Measurements from ENCODE around the gene TMPRSS6.

TMPRSS6 gene

GRCh38 chr22:37024339-37025157, 85.0 kb downstream of the TMPRSS6 start:
- no peak for DNase-seq

DNA sequence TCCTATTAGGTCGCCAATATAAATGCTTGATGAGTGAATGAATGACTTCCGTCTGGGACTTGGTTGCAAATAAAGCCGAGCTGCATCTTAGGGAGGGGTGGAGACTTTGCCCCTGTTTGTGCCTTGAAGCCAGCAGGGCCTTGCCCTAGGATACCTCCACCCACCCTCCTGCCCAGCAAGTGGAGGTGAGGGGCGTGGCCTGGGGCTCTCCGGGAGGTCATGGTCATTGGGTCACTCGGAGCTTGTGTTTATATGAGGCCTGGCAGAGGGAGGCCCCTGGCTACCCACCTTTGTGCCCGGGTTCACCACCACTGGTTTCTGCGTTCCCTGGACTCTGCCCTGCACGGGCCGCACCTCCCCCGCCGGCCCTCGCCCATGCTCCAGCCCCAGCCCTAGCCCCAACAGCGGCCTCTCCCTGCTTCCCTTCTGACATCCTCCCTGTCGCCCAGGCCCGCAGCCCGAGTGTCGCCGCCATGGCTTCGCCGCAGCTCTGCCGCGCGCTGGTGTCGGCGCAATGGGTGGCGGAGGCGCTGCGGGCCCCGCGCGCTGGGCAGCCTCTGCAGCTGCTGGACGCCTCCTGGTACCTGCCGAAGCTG, 85.7 kb downstream of the TMPRSS6 start:
- DNase-seq: no peak

- no peak for DNase-seq
Measured at GRCh38 chr22:37022483-37023337, 86.8 kb downstream of the TMPRSS6 start.

DNA sequence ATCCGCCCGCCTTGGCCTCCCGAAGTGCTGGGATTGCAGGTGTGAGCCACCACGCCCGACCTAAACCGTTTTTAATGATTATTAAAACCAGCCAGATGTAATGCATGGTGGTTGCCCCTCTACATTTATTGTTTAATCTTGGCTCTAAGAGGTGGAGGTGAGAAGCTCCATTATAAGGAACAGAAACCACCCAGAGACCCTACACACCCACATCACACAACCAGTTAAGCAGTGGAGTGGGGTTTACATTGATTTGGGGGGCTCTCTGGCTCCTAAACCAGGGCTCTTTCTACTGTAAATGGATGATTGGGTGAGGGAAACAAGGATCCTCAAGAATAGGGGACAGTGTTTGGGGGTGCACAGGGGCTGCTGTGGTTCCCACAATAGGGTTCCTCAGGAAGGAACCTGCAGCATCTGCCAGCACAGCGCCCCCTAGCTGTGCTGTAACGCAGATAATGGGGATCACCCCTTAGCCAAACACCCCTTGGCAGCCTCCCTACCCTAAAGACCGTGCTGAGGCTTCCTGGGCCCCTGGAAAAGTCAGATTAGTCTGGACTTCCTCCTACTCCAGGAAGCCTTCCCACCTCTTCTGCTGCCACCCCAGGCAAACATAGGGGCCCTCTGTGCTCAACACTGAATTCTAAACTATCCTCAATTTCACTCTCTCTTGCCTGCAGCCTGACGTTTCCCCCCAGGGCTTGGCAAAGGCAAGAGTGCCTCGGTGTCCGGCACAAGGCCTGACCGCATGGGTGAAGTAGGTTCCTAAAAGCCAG, 87.6 kb downstream of the TMPRSS6 start:
- no peak for DNase-seq

DNA sequence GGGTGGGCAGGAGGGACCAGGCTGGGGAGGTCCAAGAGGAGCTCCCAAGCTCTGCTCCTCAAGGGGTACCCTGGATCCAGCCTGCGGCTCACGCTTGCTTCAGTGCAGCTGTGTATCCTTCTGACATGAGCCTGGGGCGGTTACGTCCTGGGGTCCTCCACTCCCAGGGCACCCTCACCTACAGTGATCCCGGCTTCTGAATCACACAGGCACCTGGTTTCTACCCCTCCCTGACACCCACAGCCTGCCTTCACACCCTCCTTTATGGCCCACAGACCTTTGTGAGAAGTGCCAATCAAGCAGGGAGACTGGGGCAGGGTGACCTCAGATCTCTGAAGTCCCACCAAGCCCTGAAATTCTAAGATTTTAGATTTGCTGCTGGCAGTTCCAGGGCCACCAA, 88.5 kb downstream of the TMPRSS6 start:
- DNase-seq: no peak

DNA sequence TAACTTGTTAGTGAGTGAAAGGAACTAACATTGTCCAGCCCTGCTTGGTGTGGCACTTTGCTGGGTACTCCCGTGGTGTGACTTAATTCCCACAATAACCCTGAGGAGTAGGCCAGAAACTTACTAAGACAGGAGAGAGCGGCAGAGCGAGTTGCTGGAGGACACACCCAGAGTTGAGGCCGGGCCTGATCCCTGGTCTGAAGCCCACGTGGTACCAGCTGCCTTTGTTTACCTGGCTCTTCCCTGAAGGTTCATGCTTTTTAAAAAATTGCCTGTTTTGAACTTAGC, 89.4 kb downstream of the TMPRSS6 start:
- DNase-seq: no peak

DNA sequence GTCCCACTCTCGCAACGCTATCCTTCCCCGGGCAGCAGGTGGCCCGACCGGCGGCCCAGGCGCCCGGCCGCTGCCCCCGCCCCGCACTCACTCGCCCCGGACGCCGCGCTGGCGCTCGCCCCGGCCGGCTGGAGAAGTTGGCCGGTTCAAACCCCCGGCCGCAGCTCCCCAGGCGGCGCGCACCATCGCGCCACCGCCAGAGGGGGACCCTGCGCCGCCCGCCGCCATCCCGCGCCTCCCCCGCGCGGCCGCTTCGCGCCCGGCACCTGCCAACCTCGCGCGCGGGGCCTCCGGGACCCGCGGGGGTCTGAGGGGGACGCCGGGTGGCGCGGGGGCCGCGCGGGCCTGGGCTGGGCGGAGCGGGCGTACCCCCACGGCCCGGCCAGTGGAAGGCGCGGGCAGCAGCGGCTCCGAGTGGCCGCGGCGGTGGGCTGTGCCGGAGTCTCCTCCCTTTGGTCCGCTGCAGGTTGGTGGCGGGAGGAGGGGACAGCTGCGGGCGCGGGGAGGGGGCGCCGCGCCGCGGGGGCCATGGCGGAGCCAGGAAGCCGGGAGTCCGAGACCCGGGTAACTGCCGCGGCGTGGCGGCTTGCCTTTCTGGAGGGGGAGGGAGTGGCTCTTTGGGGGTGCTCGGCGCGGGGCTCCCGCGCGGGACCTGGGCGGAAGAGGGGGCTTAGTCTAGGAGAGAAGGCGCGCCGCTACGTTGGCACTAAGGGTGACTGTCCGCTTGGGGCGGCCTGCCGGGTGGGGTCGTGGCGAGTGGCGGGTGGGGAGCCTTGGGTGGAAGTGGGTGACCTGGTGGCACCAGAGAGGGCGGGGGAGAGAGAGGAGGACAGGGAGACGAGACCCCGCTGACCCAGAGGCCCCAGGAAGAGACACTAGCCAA, 90.0 kb downstream of the TMPRSS6 start, which contains the start of the genes MPST and TST:
MPST (plus strand) TSS at position 434 of the 883 bp plus-strand sequence; CDS start at position 529, 95 bp downstream.
TST (minus strand) TSS at position 139 of the 883 bp plus-strand sequence. CDS start 715 bp downstream, outside the sequence.
- peak; percentile 30 for DNase-seq

DNA sequence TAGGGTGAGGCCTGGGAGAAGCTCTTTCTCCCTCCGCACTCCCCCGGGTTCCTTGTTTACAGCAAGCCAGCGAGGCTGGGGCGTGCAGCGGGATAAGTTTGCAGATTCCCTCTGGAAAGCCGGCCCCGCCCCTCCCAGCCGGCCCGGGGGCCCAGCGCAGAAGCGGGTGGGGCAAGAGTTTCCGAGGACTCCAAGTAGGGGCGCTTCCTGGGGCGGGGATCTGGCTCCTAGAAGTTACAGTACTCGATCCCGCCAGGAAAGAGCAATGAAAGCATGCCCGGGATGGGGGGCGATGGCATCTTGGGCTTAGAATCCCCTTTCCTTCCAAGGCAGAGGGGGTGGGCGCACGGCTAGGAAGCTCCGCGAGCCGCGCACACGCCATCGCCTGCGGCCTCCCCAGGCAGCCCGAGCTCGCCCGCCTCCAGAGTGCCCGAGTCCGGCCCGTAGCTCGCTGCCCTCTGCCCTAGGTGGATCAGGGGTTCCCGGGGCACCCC, 90.7 kb downstream of the TMPRSS6 start:
- DNase-seq: no peak

GRCh38 chr22:37018086-37018814, 91.3 kb downstream of the TMPRSS6 start:
- DNase-seq: no peak

- no peak for DNase-seq
Measured at GRCh38 chr22:37017356-37017755, 92.2 kb downstream of the TMPRSS6 start.

GRCh38 chr22:37016134-37016910, 93.2 kb downstream of the TMPRSS6 start:
- no peak for DNase-seq

DNA sequence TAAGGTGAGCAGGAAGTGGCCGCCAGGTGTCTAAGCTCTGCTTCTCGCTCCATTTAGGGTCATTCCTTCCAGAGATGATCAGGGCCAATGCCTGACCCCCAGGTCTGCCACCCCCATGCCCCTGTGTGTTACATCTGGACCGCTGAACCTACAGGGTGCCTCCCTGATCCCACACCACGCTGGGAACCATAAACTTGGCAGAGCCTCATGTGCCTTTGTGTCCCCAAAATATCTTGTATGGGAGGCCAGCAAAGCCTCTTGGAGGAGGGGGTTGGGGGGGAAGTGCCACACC, 94.0 kb downstream of the TMPRSS6 start:
- no peak for DNase-seq

Measured in NCI-H510A (cell line).